Uterus (tissue), 2 donors: Measurements from ENCODE around the gene SLC35F1.

Experiments
- CTCF ChIP-seq, 4 experiments: fragments of 200-600 bp in 2 of 4; fragments of 450-650 bp in 2 of 4; sonication (generic) in 2 of 4; IDR thresholded peaks; one replicate each; pipeline ENCODE4 v1.5.1; 2016 to 2019; ENCODE audit warnings: antibody characterized with exemption in 4 of 4, mild to moderate bottlenecking in 2 of 4, moderate library complexity in 1 of 4
- POLR2A ChIP-seq, 2 donors: fragments of 450-650 bp; IDR thresholded peaks; one replicate each; pipeline ENCODE4 v1.6.1; 2016; ENCODE audit warnings: antibody characterized with exemption in 2 of 2, mild to moderate bottlenecking in 1 of 2, moderate library complexity in 1 of 2

- no peak for TF ChIP-seq CTCF (IDR thresholded peaks at IDR 0.05)
- no peak for TF ChIP-seq POLR2A (IDR thresholded peaks at IDR 0.05)
Observed at GRCh38 chr6:118174071-118174470, 267.0 kb downstream of the SLC35F1 start.
